Endothelial cell of umbilical vein (primary cell): ENCODE measurements around the gene PFKFB4. TPM values are rescaled to one million over a fixed set of nuclear protein-coding genes. Genes with fewer than 3 reads are reported as not detected.

ENCODE experiments used
- BruUV-seq: library from RNA; stranded (reverse); fragments of 400-500 nt; replicated peaks from 2 replicates; lab custom pipeline; 2021; lab: Mats Ljungman, UMichigan
- CTCF ChIA-PET: fragments of 300-600, 350-600 bp; sonication (Branson Sonifier 250); formaldehyde crosslinking; loops from one replicate; lab custom pipeline; 2021; ENCODE audit warnings: antibody characterized with exemption, inconsistent platforms; lab: Charles Lee
- POLR2A ChIA-PET: fragments of 300-600, 350-600 bp; sonication (Branson Sonifier 250); formaldehyde crosslinking; loops from one replicate; lab custom pipeline; 2021; ENCODE audit warnings: antibody characterized with exemption, inconsistent platforms; lab: Charles Lee
- DNase-seq: peaks from one replicate; pipeline ENCODE4 v3.0.0-alpha.2; 2011; ENCODE audit warnings: low read depth, low spot score
- FAIRE-seq: peaks from 2 replicates; lab custom pipeline; 2011; peaks lifted over from hg19 to GRCh38; lab: Jason Lieb, UNC
- H2AFZ ChIP-seq: 2 replicates; pipeline ENCODE4 v1.6.0; 2012; ENCODE audit warnings: low read depth, low read length, control low read depth, inconsistent platforms
- H3K27ac ChIP-seq: 2 replicates; pipeline ENCODE4 v1.5.1; 2011; ENCODE audit warnings: low read depth, mild to moderate bottlenecking, control low read depth, low read length, moderate library complexity; ENCODE audit not compliant: insufficient read depth
- H3K27me3 ChIP-seq, 2 experiments: 2 replicates each; pipeline versions ENCODE4 v1.6.0 to v1.6.1; 2011; ENCODE audit warnings: low read length in 2 of 2, mixed read lengths in 1 of 2; ENCODE audit not compliant: control insufficient read depth in 2 of 2, insufficient read depth in 2 of 2
- H3K36me3 ChIP-seq, 2 experiments: 2 replicates in 1 of 2; 3 replicates in 1 of 2; pipeline ENCODE4 v1.5.1; 2011; ENCODE audit warnings: low read length in 2 of 2, mild to moderate bottlenecking in 1 of 2, moderate library complexity in 1 of 2; ENCODE audit not compliant: control insufficient read depth in 2 of 2, insufficient read depth in 2 of 2; ENCODE audit errors: extremely low read depth in 1 of 2
- H3K4me1 ChIP-seq: 3 replicates; pipeline ENCODE4 v1.5.1; 2011; ENCODE audit warnings: mild to moderate bottlenecking, low read length; ENCODE audit not compliant: control insufficient read depth, insufficient read depth; ENCODE audit errors: extremely low read depth
- H3K4me2 ChIP-seq: 2 replicates; pipeline ENCODE4 v1.6.1; 2011; ENCODE audit warnings: low read length, control low read depth, mixed read lengths; ENCODE audit not compliant: insufficient read depth
- H3K4me3 ChIP-seq, 3 experiments: fragments of 200-600 bp in 1 of 3; sonication (generic), shearing (Covaris generic) in 1 of 3; replicated peaks in 1 of 3; 2 replicates each; pipeline ENCODE4 v1.5.1; 2011 to 2016; ENCODE audit warnings: control low read depth in 3 of 3, low read length in 3 of 3, mild to moderate bottlenecking in 2 of 3, inconsistent platforms in 1 of 3, low read depth in 1 of 3, moderate library complexity in 1 of 3; ENCODE audit not compliant: insufficient read depth in 1 of 3
- H3K79me2 ChIP-seq: 2 replicates; pipeline ENCODE4 v1.6.0; 2012; ENCODE audit warnings: low read length, inconsistent platforms; ENCODE audit not compliant: control insufficient read depth, insufficient read depth
- H3K9ac ChIP-seq: replicated peaks from 2 replicates; pipeline ENCODE3; 2011; ENCODE audit warnings: low read length, control low read depth; ENCODE audit not compliant: insufficient read depth; ENCODE audit errors: extremely low read depth
- H3K9me1 ChIP-seq: replicated peaks from 3 replicates; pipeline ENCODE4 v1.6.0; 2011; ENCODE audit warnings: mild to moderate bottlenecking, low read length; ENCODE audit not compliant: control insufficient read depth, insufficient read depth; ENCODE audit errors: extremely low read depth
- H3K9me3 ChIP-seq: replicated peaks from 2 replicates; pipeline ENCODE4 v1.5.1; 2012; ENCODE audit warnings: low read length, inconsistent platforms; ENCODE audit not compliant: control insufficient read depth, insufficient read depth
- H4K20me1 ChIP-seq: replicated peaks from 2 replicates; pipeline ENCODE3; 2011; ENCODE audit warnings: mild to moderate bottlenecking, low read length; ENCODE audit not compliant: control insufficient read depth, insufficient read depth; ENCODE audit errors: extremely low read depth
- EZH2 ChIP-seq: IDR thresholded peaks from 2 replicates; pipeline ENCODE4 v1.6.1; 2012; ENCODE audit warnings: borderline replicate concordance, low read depth, mild to moderate bottlenecking, moderate library complexity, low read length, inconsistent platforms; ENCODE audit not compliant: severe bottlenecking
- FOS ChIP-seq: IDR thresholded peaks from 2 replicates; pipeline ENCODE4 v1.6.1; 2011; ENCODE audit warnings: mild to moderate bottlenecking, low read length, moderate library complexity, borderline replicate concordance; ENCODE audit not compliant: insufficient read depth
- GATA2 ChIP-seq: IDR thresholded peaks from 2 replicates; pipeline ENCODE4 v1.7.0; 2011; ENCODE audit warnings: low read depth, mild to moderate bottlenecking, moderate library complexity, mixed read lengths, low read length; ENCODE audit not compliant: insufficient read length, insufficient read depth
- JUN ChIP-seq: IDR thresholded peaks from 2 replicates; pipeline ENCODE4 v1.6.1; 2011; ENCODE audit warnings: borderline replicate concordance, low read depth; ENCODE audit not compliant: insufficient read length, insufficient read depth
- MYC ChIP-seq: IDR thresholded peaks from one replicate; pipeline ENCODE4 v1.6.1; 2011; ENCODE audit warnings: mild to moderate bottlenecking, low read depth, low read length
- POLR2A ChIP-seq: IDR thresholded peaks from 2 replicates; pipeline ENCODE4 v1.6.1; 2012; ENCODE audit warnings: low read depth, mild to moderate bottlenecking, control low read depth, low read length
- POLR2AphosphoS5 ChIP-seq: IDR thresholded peaks from 2 replicates; pipeline ENCODE4 v1.6.1; 2012; ENCODE audit warnings: low read depth, mild to moderate bottlenecking, control low read depth, low read length, moderate library complexity; ENCODE audit not compliant: insufficient read depth
- dilution Hi-C: fragments of 300-500 bp; cut with MboI; formaldehyde crosslinking; loops from one replicate; pipeline ENCODE4 v1.15.0; 2019; ENCODE audit warnings: low sequenced_read_pairs; ENCODE audit not compliant: extremely low pct_ligation_motif_present
- intact Hi-C: fragments of 100-400 bp; cut with micrococcal nuclease; formaldehyde crosslinking; loops from one replicate; pipeline ENCODE4 v1.10.0; 2022
- polyA plus RNA-seq, 4 experiments: library from polyadenylated mRNA; depleted of rRNA in 3 of 4; stranded (reverse) in 3 of 4; unstranded in 1 of 4; fragments of >200 nt; gene quantifications; 2 replicates each; pipeline versions ENCODE4 v1.2.1 to v1.2.3, GENCODE V29; 2011 to 2012; ENCODE audit warnings: missing spikeins in 1 of 4
- total RNA-seq: library from RNA; stranded (reverse); gene quantifications from 2 replicates; pipeline ENCODE4 v1.2.3, GENCODE V29; 2021
- TF ChIP-seq, protein P1 (sequence below), 2 donors: IDR thresholded peaks; 1 replicate in 1 of 2; 2 replicates in 1 of 2; pipeline ENCODE4 v1.5.1; 2011; ENCODE audit warnings: low read length in 2 of 2, mild to moderate bottlenecking in 2 of 2, moderate library complexity in 2 of 2, control low read depth in 1 of 2, inconsistent platforms in 1 of 2, low read depth in 1 of 2; ENCODE audit not compliant: insufficient read depth in 1 of 2; ENCODE audit errors: extremely low read depth in 1 of 2
- TF ChIP-seq, protein P2 (sequence below): IDR thresholded peaks from 2 replicates; pipeline ENCODE4 v1.6.1; 2011; ENCODE audit not compliant: insufficient read depth, insufficient read length

Gene PFKFB4
- total and polyA plus RNA-seq, 2 donors (not counting 3 experiments of a cell fraction or from before 2014, with no cell fraction given) = 4.0 to 4.2 TPM

DNA sequence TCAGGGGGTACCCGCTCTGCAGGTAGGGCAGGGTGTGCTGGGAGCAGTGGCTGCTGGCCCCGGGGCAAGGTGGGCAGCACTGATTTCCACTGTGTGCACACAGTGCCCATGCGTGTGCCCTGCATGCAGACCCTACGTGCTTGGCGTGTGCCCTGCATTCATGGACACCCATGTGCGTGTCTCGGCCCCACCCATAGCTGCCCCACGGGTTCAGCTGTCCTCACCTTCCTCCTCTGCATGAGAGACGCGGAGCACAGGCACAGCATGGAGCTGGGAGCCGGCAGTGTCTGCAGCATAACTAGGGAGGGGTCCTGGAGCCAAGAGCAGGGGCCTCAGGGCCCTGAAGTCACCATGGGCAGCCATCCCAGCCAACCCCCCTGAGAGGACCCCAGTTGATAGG, 8.6 kb upstream of the PFKFB4 start:
- Histone ChIP-seq H3K9me3 (no peaks in the 10 kb centered on the region), H3K27me3 (no peaks in the 10 kb centered on the region), H3K4me1 (peaks cover 21% of the 10 kb centered on the region), H3K4me2 (no peak overlapping the region), H3K27ac (no peak overlapping the region), H3K4me3 (no peak overlapping the region), H3K9me1 (no peaks in the 10 kb centered on the region), H2AFZ (no peak overlapping the region), H3K9ac (no peak overlapping the region), H3K79me2 (no peaks in the 10 kb centered on the region), H3K36me3 (no peaks in the 10 kb centered on the region), H4K20me1 (no peaks in the 10 kb centered on the region)
- no peak for DNase-seq
- TF ChIP-seq, protein P1, sequence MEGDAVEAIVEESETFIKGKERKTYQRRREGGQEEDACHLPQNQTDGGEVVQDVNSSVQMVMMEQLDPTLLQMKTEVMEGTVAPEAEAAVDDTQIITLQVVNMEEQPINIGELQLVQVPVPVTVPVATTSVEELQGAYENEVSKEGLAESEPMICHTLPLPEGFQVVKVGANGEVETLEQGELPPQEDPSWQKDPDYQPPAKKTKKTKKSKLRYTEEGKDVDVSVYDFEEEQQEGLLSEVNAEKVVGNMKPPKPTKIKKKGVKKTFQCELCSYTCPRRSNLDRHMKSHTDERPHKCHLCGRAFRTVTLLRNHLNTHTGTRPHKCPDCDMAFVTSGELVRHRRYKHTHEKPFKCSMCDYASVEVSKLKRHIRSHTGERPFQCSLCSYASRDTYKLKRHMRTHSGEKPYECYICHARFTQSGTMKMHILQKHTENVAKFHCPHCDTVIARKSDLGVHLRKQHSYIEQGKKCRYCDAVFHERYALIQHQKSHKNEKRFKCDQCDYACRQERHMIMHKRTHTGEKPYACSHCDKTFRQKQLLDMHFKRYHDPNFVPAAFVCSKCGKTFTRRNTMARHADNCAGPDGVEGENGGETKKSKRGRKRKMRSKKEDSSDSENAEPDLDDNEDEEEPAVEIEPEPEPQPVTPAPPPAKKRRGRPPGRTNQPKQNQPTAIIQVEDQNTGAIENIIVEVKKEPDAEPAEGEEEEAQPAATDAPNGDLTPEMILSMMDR (IDR thresholded peaks at IDR 0.05; ENCODE audit: extremely low read depth in 1 of 2, insufficient read depth in 1 of 2, low read depth in 1 of 2, low read length in 2 of 2) = no peak
- no peak for TF ChIP-seq MYC
- dilution Hi-C loops (no loop called here), intact Hi-C loops (no loop called here)
- BruUV-seq = no TSS peak
- no peak for FAIRE-seq
- POLR2A ChIA-PET = no interaction called here
- CTCF ChIA-PET = interaction anchor here (0.6 to 1.5 kb wide), 3 partner anchors 44 to 129 kb away, joined by 3 to 4 read pairs (median 3); partner anchors contain the start of gene UQCRC1

DNA sequence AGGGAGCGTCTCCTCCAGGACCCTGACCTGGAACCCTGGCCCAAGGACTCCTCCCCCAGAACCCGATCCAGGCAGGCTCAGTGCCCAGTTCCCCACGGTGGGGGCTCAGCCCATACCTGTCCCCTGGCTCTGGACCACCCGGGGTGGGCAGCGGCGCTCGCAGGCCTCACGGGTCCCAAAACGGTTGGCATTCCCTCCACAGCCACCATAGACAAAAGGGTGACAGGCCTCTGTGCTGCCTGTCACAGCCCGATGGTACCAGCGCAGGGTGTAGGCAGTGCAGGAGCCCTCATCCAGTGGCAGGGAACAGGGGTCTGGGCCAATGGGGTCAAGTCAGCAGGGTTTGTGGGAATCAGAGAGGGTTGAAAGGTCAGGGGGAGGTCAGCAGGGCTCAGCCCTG, 8.1 kb upstream of the PFKFB4 start:
- Histone ChIP-seq H3K27ac (peak overlapping the region; percentile 76), H3K4me2 (no peak overlapping the region), H3K36me3 (no peaks in the 10 kb centered on the region), H3K9me1 (no peaks in the 10 kb centered on the region), H3K9ac (no peak overlapping the region), H3K4me3 (no peak overlapping the region), H3K79me2 (no peaks in the 10 kb centered on the region), H3K27me3 (no peaks in the 10 kb centered on the region), H2AFZ (no peak overlapping the region), H3K9me3 (no peaks in the 10 kb centered on the region), H4K20me1 (no peaks in the 10 kb centered on the region), H3K4me1 (peaks cover 21% of the 10 kb centered on the region)
- intact Hi-C loops (no loop called here), dilution Hi-C loops (no loop called here)
- CTCF ChIA-PET = interaction anchor here (1.5 kb wide), 1 partner anchor 128 kb away, joined by 4 read pairs; no protein-coding TSS in a partner anchor
- FAIRE-seq (no peak), DNase-seq (no peak)
- TF ChIP-seq, protein P2, sequence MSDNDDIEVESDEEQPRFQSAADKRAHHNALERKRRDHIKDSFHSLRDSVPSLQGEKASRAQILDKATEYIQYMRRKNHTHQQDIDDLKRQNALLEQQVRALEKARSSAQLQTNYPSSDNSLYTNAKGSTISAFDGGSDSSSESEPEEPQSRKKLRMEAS = no peak
- TF ChIP-seq POLR2A (no peak), JUN (no peak), EZH2 (no peak), POLR2AphosphoS5 (no peak), GATA2 (no peak), MYC (no peak), FOS (no peak)
- TF ChIP-seq, protein P1 (IDR thresholded peaks at IDR 0.05; ENCODE audit: extremely low read depth in 1 of 2, insufficient read depth in 1 of 2, low read depth in 1 of 2, low read length in 2 of 2) = no peak
- POLR2A ChIA-PET = no interaction called here
- no TSS peak for BruUV-seq
